BLaER1 treated with 17β-estradiol and CSF1 and Interleukin-3, amounts not matched to agents 10 nM and 100 nM (cell line): ENCODE data around the gene CNTROB.

Source experiments
- H3K27ac ChIP-seq, 11 experiments: shearing (Covaris generic); formaldehyde crosslinking; 2 replicates each; pipeline ENCODE4 v1.8.1; 2022
- H3K27me3 ChIP-seq, 11 experiments: shearing (Covaris generic); formaldehyde crosslinking; 2 replicates each; pipeline ENCODE4 v1.8.1; 2022
- H3K36me3 ChIP-seq, 11 experiments: shearing (Covaris generic); formaldehyde crosslinking; 2 replicates each; pipeline ENCODE4 v1.8.1; 2022
- H3K4me1 ChIP-seq, 10 experiments: shearing (Covaris generic); formaldehyde crosslinking; 2 replicates each; pipeline ENCODE4 v1.8.1; 2022
- H3K4me2 ChIP-seq, 11 experiments: shearing (Covaris generic); formaldehyde crosslinking; 2 replicates each; pipeline ENCODE4 v1.8.1; 2022
- H3K4me3 ChIP-seq, 10 experiments: shearing (Covaris generic); formaldehyde crosslinking; 2 replicates each; pipeline ENCODE4 v1.8.1; 2022
- H3K9ac ChIP-seq, 11 experiments: shearing (Covaris generic); formaldehyde crosslinking; 2 replicates each; pipeline ENCODE4 v1.8.1; 2022
- H3K9me3 ChIP-seq, 11 experiments: shearing (Covaris generic); formaldehyde crosslinking; replicated peaks in 1 of 11; 2 replicates each; pipeline ENCODE4 v1.8.1; 2022
- H4K20me1 ChIP-seq, 11 experiments: shearing (Covaris generic); formaldehyde crosslinking; 2 replicates each; pipeline ENCODE4 v1.8.1; 2022
- Cebpa-rat ChIP-seq, 11 experiments: shearing (Covaris generic); IDR thresholded peaks; 2 replicates each; pipeline ENCODE4 v1.8.1; 2022

The CNTROB gene

GRCh38 chr17:7961421-7961820, 29.4 kb downstream of the CNTROB start:
- Histone ChIP-seq H3K27ac (no peak overlapping the region), H3K9me3 (no peaks in the 10 kb centered on the region), H4K20me1 (no peaks in the 10 kb centered on the region), H3K4me3 (no peak overlapping the region), H3K9ac (no peak overlapping the region), H3K27me3 (no peaks in the 10 kb centered on the region), H3K36me3 (no peaks in the 10 kb centered on the region), H3K4me1 (peaks cover 0 to 6% (median 0%) of the 10 kb centered on the region in 10 experiments; a peak in 5 of 20 replicates), H3K4me2 (no peak overlapping the region)
- no peak for TF ChIP-seq Cebpa-rat (IDR thresholded peaks at IDR 0.05)

GRCh38 chr17:7967751-7968150, 35.7 kb downstream of the CNTROB start:
- Histone ChIP-seq H3K9ac (no peak overlapping the region), H3K27ac (no peak overlapping the region), H3K4me3 (no peak overlapping the region), H3K36me3 (no peaks in the 10 kb centered on the region), H3K27me3 (no peaks in the 10 kb centered on the region), H3K9me3 (peaks cover 0 to under 1% (median 0%) of the 10 kb centered on the region in 11 experiments; a peak in 1 of 22 replicates), H3K4me1 (peaks cover 0 to 6% (median 0%) of the 10 kb centered on the region in 10 experiments; a peak in 2 of 20 replicates), H4K20me1 (no peaks in the 10 kb centered on the region), H3K4me2 (no peak overlapping the region)
- TF ChIP-seq Cebpa-rat (IDR thresholded peaks at IDR 0.05), result no peak

- no peak overlapping the region for H3K9ac ChIP-seq
- no peaks in the 10 kb centered on the region for H4K20me1 ChIP-seq
- peaks cover 7 to 17% (median 13%) of the 10 kb centered on the region in 11 experiments for H3K9me3 ChIP-seq
- peak overlapping the region in 7 of 11 experiments; percentile 15 to 49 (median 41); a peak in 8 of 22 replicates for H3K27ac ChIP-seq
- H3K36me3 ChIP-seq, result no peaks in the 10 kb centered on the region
- H3K4me2 ChIP-seq, result peak overlapping the region in 1 of 11 experiments; percentile 20; a peak in 3 of 22 replicates
- no peak overlapping the region for H3K4me3 ChIP-seq
- TF ChIP-seq Cebpa-rat (IDR thresholded peaks at IDR 0.05), result peak in 5 of 11 experiments; percentile 33 to 66 (median 59); a peak in 5 of 22 replicates
- peaks cover 0 to 6% (median 0%) of the 10 kb centered on the region in 10 experiments; a peak in 2 of 20 replicates for H3K4me1 ChIP-seq
- H3K27me3 ChIP-seq, result no peaks in the 10 kb centered on the region
Measured at GRCh38 chr17:7969433-7969832, 37.4 kb downstream of the CNTROB start.

GRCh38 chr17:7971651-7972050, 39.6 kb downstream of the CNTROB start:
- H3K4me2 ChIP-seq, result no peak overlapping the region
- H3K4me1 ChIP-seq, result peaks cover 0 to 6% (median 0%) of the 10 kb centered on the region in 10 experiments; a peak in 2 of 20 replicates
- no peaks in the 10 kb centered on the region for H4K20me1 ChIP-seq
- peaks cover 25 to 39% (median 33%) of the 10 kb centered on the region in 11 experiments for H3K9me3 ChIP-seq
- TF ChIP-seq Cebpa-rat (IDR thresholded peaks at IDR 0.05), result no peak
- H3K27ac ChIP-seq, result 0 out of 22 replicates have a peak overlapping the region, but pooled peaks of 1 of the 11 experiments have one; percentile 11
- H3K27me3 ChIP-seq, result no peaks in the 10 kb centered on the region
- no peak overlapping the region for H3K4me3 ChIP-seq
- H3K9ac ChIP-seq, result no peak overlapping the region
- 0 out of 22 replicates have a peak, but pooled peaks cover 0 to 5% (median 0%) of the 10 kb centered on the region in 11 experiments for H3K36me3 ChIP-seq

- no peak overlapping the region for H3K4me2 ChIP-seq
- no peaks in the 10 kb centered on the region for H3K27me3 ChIP-seq
- 0 out of 22 replicates have a peak overlapping the region, but pooled peaks of 1 of the 11 experiments have one; percentile 11 for H3K27ac ChIP-seq
- no peak overlapping the region for H3K4me3 ChIP-seq
- peaks cover 25 to 41% (median 33%) of the 10 kb centered on the region in 11 experiments for H3K9me3 ChIP-seq
- no peaks in the 10 kb centered on the region for H4K20me1 ChIP-seq
- 0 out of 22 replicates have a peak, but pooled peaks cover 0 to 5% (median 0%) of the 10 kb centered on the region in 11 experiments for H3K36me3 ChIP-seq
- H3K4me1 ChIP-seq, result peaks cover 0 to 6% (median 0%) of the 10 kb centered on the region in 10 experiments; a peak in 2 of 20 replicates
- TF ChIP-seq Cebpa-rat (IDR thresholded peaks at IDR 0.05), result no peak
- no peak overlapping the region for H3K9ac ChIP-seq
Measured at GRCh38 chr17:7972131-7972785, 40.3 kb downstream of the CNTROB start.

- H3K27me3 ChIP-seq, result no peaks in the 10 kb centered on the region
- H3K9me3 ChIP-seq, result peaks cover 25 to 41% (median 33%) of the 10 kb centered on the region in 11 experiments
- TF ChIP-seq Cebpa-rat (IDR thresholded peaks at IDR 0.05), result no peak
- H3K9ac ChIP-seq, result no peak overlapping the region
- H3K36me3 ChIP-seq, result 0 out of 22 replicates have a peak, but pooled peaks cover 0 to 5% (median 0%) of the 10 kb centered on the region in 11 experiments
- H3K4me1 ChIP-seq, result peaks cover 0 to 1% (median 0%) of the 10 kb centered on the region in 10 experiments; a peak in 1 of 20 replicates
- no peak overlapping the region for H3K4me2 ChIP-seq
- H4K20me1 ChIP-seq, result no peaks in the 10 kb centered on the region
- no peak overlapping the region for H3K4me3 ChIP-seq
- no peak overlapping the region for H3K27ac ChIP-seq
Measured at GRCh38 chr17:7974638-7975131, 42.7 kb downstream of the CNTROB start.

GRCh38 chr17:7977039-7977438, 45.0 kb downstream of the CNTROB start:
- Histone ChIP-seq H3K9ac (no peak overlapping the region), H3K4me2 (no peak overlapping the region), H3K27ac (no peak overlapping the region), H3K4me3 (no peak overlapping the region), H3K4me1 (peaks cover 0 to 7% (median 0%) of the 10 kb centered on the region in 10 experiments; a peak in 7 of 20 replicates), H4K20me1 (no peaks in the 10 kb centered on the region), H3K36me3 (0 out of 22 replicates have a peak, but pooled peaks cover 0 to 5% (median 0%) of the 10 kb centered on the region in 11 experiments), H3K9me3 (peaks cover 25 to 41% (median 33%) of the 10 kb centered on the region in 11 experiments), H3K27me3 (no peaks in the 10 kb centered on the region)
- TF ChIP-seq Cebpa-rat (IDR thresholded peaks at IDR 0.05), result no peak

GRCh38 chr17:7977805-7978204, 45.8 kb downstream of the CNTROB start:
- TF ChIP-seq Cebpa-rat (IDR thresholded peaks at IDR 0.05), result no peak

GRCh38 chr17:7982173-7982572, 50.2 kb downstream of the CNTROB start:
- Histone ChIP-seq H4K20me1 (no peaks in the 10 kb centered on the region), H3K4me2 (peak overlapping the region in 4 of 11 experiments; percentile 8 to 73 (median 66); a peak in 7 of 22 replicates), H3K4me1 (peaks cover 0 to 15% (median 2%) of the 10 kb centered on the region in 10 experiments; a peak in 7 of 20 replicates), H3K4me3 (no peak overlapping the region), H3K27me3 (no peaks in the 10 kb centered on the region), H3K36me3 (no peaks in the 10 kb centered on the region), H3K9me3 (no peaks in the 10 kb centered on the region), H3K9ac (peak overlapping the region in 1 of 11 experiments; percentile 7; a peak in 1 of 22 replicates), H3K27ac (peak overlapping the region in 2 of 11 experiments; percentile 23 to 25; a peak in 2 of 22 replicates)
- no peak for TF ChIP-seq Cebpa-rat (IDR thresholded peaks at IDR 0.05)

More at GRCh38 chr17:7977805-7978204, 45.8 kb downstream of the CNTROB start:
- Histone ChIP-seq H4K20me1 (no peaks in the 10 kb centered on the region), H3K27me3 (no peaks in the 10 kb centered on the region), H3K9ac (no peak overlapping the region), H3K27ac (no peak overlapping the region), H3K4me1 (peaks cover 0 to 15% (median 0%) of the 10 kb centered on the region in 10 experiments; a peak in 7 of 20 replicates), H3K4me3 (no peak overlapping the region), H3K4me2 (no peak overlapping the region), H3K9me3 (peaks cover 25 to 40% (median 33%) of the 10 kb centered on the region in 11 experiments), H3K36me3 (0 out of 22 replicates have a peak, but pooled peaks cover 0 to 5% (median 0%) of the 10 kb centered on the region in 11 experiments)
